GM12878 (cell line): ENCODE data around the gene PEX11A. TPM values are rescaled to one million over a fixed set of nuclear protein-coding genes. Genes with fewer than 3 reads are reported as not detected.

Experiments
- ATAC-seq: fragments of 200-7000 bp; cut with Tn5 transposase; 3 replicates; pipeline ENCODE4 v1.9.1; 2020; ENCODE audit warnings: mild to moderate bottlenecking, moderate library complexity
- BruUV-seq: library from RNA; stranded (reverse); fragments of 400-500 nt; replicated peaks from 2 replicates; lab custom pipeline; 2021; lab: Mats Ljungman, UMichigan
- CTCF ChIA-PET: fragments of 300-600 bp; sonication (Branson Sonifier 250); formaldehyde crosslinking; extraction: SDS; loops from one replicate; lab custom pipeline; 2021; ENCODE audit warnings: inconsistent platforms; lab: Yijun Ruan, JAX
- POLR2A ChIA-PET: fragments of 350-600 bp; formaldehyde crosslinking; extraction: SDS; loops from one replicate; lab custom pipeline; 2021; ENCODE audit warnings: inconsistent platforms; lab: Charles Lee
- RAD21 ChIA-PET: fragments of 300-600 bp; sonication (Branson Sonifier 250); formaldehyde crosslinking; loops from one replicate; lab custom pipeline; 2023; ENCODE audit warnings: antibody characterized with exemption; ENCODE audit not compliant: unreplicated experiment; lab: Charles Lee
- SMC1A ChIA-PET: fragments of 300-600 bp; sonication (Branson Sonifier 250); formaldehyde crosslinking; loops from one replicate; lab custom pipeline; 2023; ENCODE audit not compliant: unreplicated experiment, uncharacterized antibody; lab: Charles Lee
- DNase-seq: peaks from one replicate; pipeline ENCODE4 v3.0.0-alpha.2; 2011; ENCODE audit warnings: low read depth, low spot score
- FAIRE-seq: peaks from 3 replicates; lab custom pipeline; 2011; peaks lifted over from hg19 to GRCh38; lab: Jason Lieb, UNC
- H2AFZ ChIP-seq: 2 replicates; pipeline ENCODE4 v1.6.0; 2011; ENCODE audit warnings: low read depth, low read length, control low read depth; ENCODE audit not compliant: control insufficient read depth
- H3K27ac ChIP-seq: 2 replicates; pipeline ENCODE4 v1.5.1; 2011; ENCODE audit warnings: control low read depth; ENCODE audit not compliant: control insufficient read depth, insufficient read depth
- H3K27me3 ChIP-seq, 2 experiments: replicated peaks in 1 of 2; 2 replicates each; pipeline versions ENCODE4 v1.6.0 to v1.6.1; 2011; ENCODE audit warnings: low read length in 1 of 2; ENCODE audit not compliant: control insufficient read depth in 2 of 2, insufficient read depth in 2 of 2
- H3K36me3 ChIP-seq, 2 experiments: 2 replicates each; pipeline ENCODE4 v1.5.1; 2011; ENCODE audit warnings: low read length in 1 of 2; ENCODE audit not compliant: control insufficient read depth in 2 of 2, insufficient read depth in 2 of 2
- H3K4me1 ChIP-seq: 2 replicates; pipeline ENCODE4 v1.6.1; 2011; ENCODE audit warnings: mild to moderate bottlenecking, low read length, moderate library complexity, mixed read lengths; ENCODE audit not compliant: control insufficient read depth, insufficient read depth
- H3K4me2 ChIP-seq: 2 replicates; pipeline ENCODE4 v1.6.0; 2011; ENCODE audit warnings: control low read depth; ENCODE audit not compliant: control insufficient read depth, insufficient read depth
- H3K4me3 ChIP-seq: fragments of 200-600 bp; sonication (generic); 2 replicates; pipeline ENCODE4 v1.5.1; 2016
- H3K79me2 ChIP-seq: 2 replicates; pipeline ENCODE4 v1.6.0; 2011; ENCODE audit warnings: low read length; ENCODE audit not compliant: control insufficient read depth, insufficient read depth
- H3K9ac ChIP-seq: 2 replicates; pipeline ENCODE4 v1.8.0; 2011; ENCODE audit warnings: low read length, control low read depth, mixed read lengths; ENCODE audit not compliant: control insufficient read depth, insufficient read depth
- H3K9me3 ChIP-seq: replicated peaks from 3 replicates; pipeline ENCODE4 v1.5.1; 2011; ENCODE audit warnings: mild to moderate bottlenecking, low read length; ENCODE audit not compliant: control insufficient read depth, insufficient read depth
- H4K20me1 ChIP-seq: 2 replicates; pipeline ENCODE4 v1.6.0; 2011; ENCODE audit not compliant: control insufficient read depth, insufficient read depth
- GABPA ChIP-seq: IDR thresholded peaks from 2 replicates; pipeline ENCODE4 v1.6.1; 2014; ENCODE audit warnings: antibody characterized with exemption, low read depth, mild to moderate bottlenecking, inconsistent platforms
- KAT2A ChIP-seq: conservative IDR thresholded peaks from 2 replicates; pipeline ENCODE4 v1.6.1; 2011; ENCODE audit warnings: low read depth, low read length; ENCODE audit not compliant: control insufficient read depth
- NFYB ChIP-seq: IDR thresholded peaks from 2 replicates; pipeline ENCODE4 v1.6.1; 2011; ENCODE audit warnings: low read depth, mild to moderate bottlenecking, low read length, improper control_type of control experiment, moderate library complexity; ENCODE audit not compliant: insufficient read depth
- PKNOX1 ChIP-seq: fragments of 450-650 bp; IDR thresholded peaks from 2 replicates; pipeline ENCODE4 v1.6.1; 2016; ENCODE audit warnings: mild to moderate bottlenecking
- PML ChIP-seq: IDR thresholded peaks from 2 replicates; pipeline ENCODE4 v1.6.1; 2012; ENCODE audit warnings: low read length, inconsistent platforms
- SIN3A ChIP-seq: IDR thresholded peaks from 2 replicates; pipeline ENCODE4 v1.6.1; 2012; ENCODE audit warnings: low read depth, low read length, improper control_type of control experiment
- STAT1 ChIP-seq: fragments of 450-650 bp; conservative IDR thresholded peaks from 2 replicates; pipeline ENCODE4 v1.6.1; 2014; ENCODE audit warnings: antibody characterized with exemption, mild to moderate bottlenecking
- YY1 ChIP-seq: IDR thresholded peaks from 2 replicates; pipeline ENCODE4 v1.6.1; 2011; ENCODE audit warnings: low read depth, mild to moderate bottlenecking, low read length
- ZBTB11 ChIP-seq: fragments of 450-650 bp; formaldehyde crosslinking; IDR thresholded peaks from 2 replicates; pipeline ENCODE4 v1.5.0; 2022; ENCODE audit warnings: mild to moderate bottlenecking, missing genetic modification characterization
- ZNF24 ChIP-seq: fragments of 450-650 bp; IDR thresholded peaks from 2 replicates; pipeline ENCODE4 v1.6.1; 2017; ENCODE audit warnings: antibody characterized with exemption, mild to moderate bottlenecking
- WGBS: methylation state at CpG from one replicate; pipeline ENCODE4 v1.1.6; 2016; ENCODE audit warnings: low lambda C conversion rate; ENCODE audit not compliant: insufficient replicate concordance, insufficient coverage; ENCODE audit errors: missing lambda C conversion rate; 5-methylcytosine and 5-hydroxymethylcytosine counted together
- in situ Hi-C: fragments of 300-500 bp; cut with MboI; formaldehyde crosslinking; loops from 9 replicates; pipeline ENCODE4 v1.14.3; 2018; ENCODE audit warnings: mixed read lengths
- intact Hi-C: fragments of 100-400 bp; cut with micrococcal nuclease; formaldehyde crosslinking; loops from one replicate; pipeline ENCODE4 v1.14.2; 2022; ENCODE audit not compliant: unreplicated experiment
- polyA plus RNA-seq, 11 experiments: library from polyadenylated mRNA; depleted of rRNA in 4 of 11; unstranded in 6 of 11; stranded (reverse) in 5 of 11; fragments of >200 nt; fragmentation: Nextera tagmentation in 4 of 11; fragmentation: Illumina TruSeq in 1 of 11; extraction: Ambion mirVana in 4 of 11; extraction: Trizol in 1 of 11; gene quantifications; 1 replicate in 1 of 11; 2 replicates in 10 of 11; pipeline versions ENCODE4 v1.2.1 to v1.2.3, GENCODE V29; 2011 to 2016; ENCODE audit warnings: inconsistent platforms in 2 of 11, missing spikeins in 2 of 11, low read depth in 1 of 11
- total RNA-seq, 4 experiments: library from RNA; depleted of rRNA in 3 of 4; stranded (reverse); fragments of >200 nt in 3 of 4; fragmentation: Illumina TruSeq in 1 of 4; extraction: Trizol in 1 of 4; gene quantifications; 2 replicates each; pipeline versions ENCODE4 v1.2.1 to v1.2.3, GENCODE V29; 2013 to 2021

PEX11A gene
- total and polyA plus RNA-seq, 10 of the 15 experiments (the other 5 are each of a cell fraction or from before 2014, with no cell fraction given), result 1.4 to 2.8 (median 2.0) TPM

- Histone ChIP-seq H3K27me3 (no peaks in the 10 kb centered on the region), H4K20me1 (no peaks in the 10 kb centered on the region)
- SMC1A ChIA-PET, result no interaction called here
- WGBS, result 78% methylated on average over 16 of the region's 16 CpGs
- BruUV-seq, result no TSS peak
- intact Hi-C loops, result no loop called here
- no peak for FAIRE-seq
- DNase-seq, result no peak
- no peak for TF ChIP-seq ZBTB11 (CRISPR knock-in tag)
- TF ChIP-seq ZNF24, result no peak
- TF ChIP-seq GABPA, result no peak
- no peak for TF ChIP-seq PML
- TF ChIP-seq PKNOX1, result no peak
- TF ChIP-seq NFYB, result no peak
- no peak for TF ChIP-seq KAT2A
- TF ChIP-seq STAT1, result no peak
- no peak for TF ChIP-seq SIN3A
- TF ChIP-seq YY1, result no peak
- TF ChIP-seq, all 136 proteins: peak for 0
- POLR2A ChIA-PET, result no interaction called here
- RAD21 ChIA-PET, result no interaction called here
- no peaks in the 10 kb centered on the region for H3K9me3 ChIP-seq
- CTCF ChIA-PET, result no interaction called here
- H3K9ac ChIP-seq, result no peak overlapping the region
- ATAC-seq, result no peak
- in situ Hi-C loops, result no loop called here
- H3K36me3 ChIP-seq, result no peaks in the 10 kb centered on the region
- no peak overlapping the region for H3K4me2 ChIP-seq
- H3K4me3 ChIP-seq, result no peak overlapping the region
- H3K27ac ChIP-seq, result no peak overlapping the region
- no peaks in the 10 kb centered on the region for H3K79me2 ChIP-seq
- H2AFZ ChIP-seq, result no peak overlapping the region
- H3K4me1 ChIP-seq, result no peaks in the 10 kb centered on the region
Observed at GRCh38 chr15:89642106-89642505, 48.4 kb downstream of the PEX11A start.
